CD4-positive, alpha-beta T cell treated with Interleukin-10 for 1 hour (primary cell): Measurements from ENCODE around the gene CLDN1.
A peak's percentile ranks its signal among the peaks of the same experiment; 100 is the strongest.

Experiments used
- DNase-seq: peaks from one replicate; pipeline ENCODE4 v3.0.0-alpha.2; 2020

The CLDN1 gene, protein sequence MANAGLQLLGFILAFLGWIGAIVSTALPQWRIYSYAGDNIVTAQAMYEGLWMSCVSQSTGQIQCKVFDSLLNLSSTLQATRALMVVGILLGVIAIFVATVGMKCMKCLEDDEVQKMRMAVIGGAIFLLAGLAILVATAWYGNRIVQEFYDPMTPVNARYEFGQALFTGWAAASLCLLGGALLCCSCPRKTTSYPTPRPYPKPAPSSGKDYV

DNA sequence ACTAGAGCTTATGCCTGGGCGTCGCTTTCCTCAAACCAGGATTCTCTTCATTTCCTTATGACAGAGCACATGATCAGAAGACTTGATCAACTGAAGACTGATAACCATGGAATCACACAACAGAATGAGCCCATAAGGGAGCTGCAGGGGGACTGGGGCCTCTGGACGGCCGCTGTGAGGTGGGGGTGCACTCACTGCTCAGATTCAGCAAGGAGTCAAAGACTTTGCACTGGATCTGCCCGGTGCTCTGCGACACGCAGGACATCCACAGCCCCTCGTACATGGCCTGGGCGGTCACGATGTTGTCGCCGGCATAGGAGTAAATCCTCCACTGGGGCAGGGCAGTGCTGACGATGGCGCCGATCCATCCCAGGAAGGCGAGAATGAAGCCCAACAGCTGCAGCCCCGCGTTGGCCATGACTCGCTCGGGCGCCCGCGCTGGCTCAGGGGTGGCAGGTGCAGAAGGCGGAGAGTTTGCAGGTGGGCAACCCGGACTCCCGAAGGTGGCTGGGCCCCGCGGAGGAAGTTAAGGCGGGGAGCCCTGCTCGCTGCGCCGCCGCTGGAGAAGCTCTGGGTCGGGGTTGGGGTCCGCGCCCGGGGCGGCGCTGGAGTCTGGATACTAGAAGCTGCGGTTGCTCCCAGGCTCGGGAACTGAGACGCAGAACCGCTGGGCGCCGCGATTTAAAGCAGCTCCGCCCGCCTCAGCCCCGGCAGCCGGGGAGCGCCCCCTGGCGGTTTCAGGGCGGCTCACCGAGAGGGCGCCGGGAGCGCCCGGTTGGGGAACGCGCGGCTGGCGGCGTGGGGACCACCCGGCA lies at the start of gene CLDN1:
CLDN1 (minus strand) TSS at position 658 of the 815 bp plus-strand sequence; CDS start at position 418, 240 bp downstream.
- DNase-seq, result peak; percentile 64

DNA sequence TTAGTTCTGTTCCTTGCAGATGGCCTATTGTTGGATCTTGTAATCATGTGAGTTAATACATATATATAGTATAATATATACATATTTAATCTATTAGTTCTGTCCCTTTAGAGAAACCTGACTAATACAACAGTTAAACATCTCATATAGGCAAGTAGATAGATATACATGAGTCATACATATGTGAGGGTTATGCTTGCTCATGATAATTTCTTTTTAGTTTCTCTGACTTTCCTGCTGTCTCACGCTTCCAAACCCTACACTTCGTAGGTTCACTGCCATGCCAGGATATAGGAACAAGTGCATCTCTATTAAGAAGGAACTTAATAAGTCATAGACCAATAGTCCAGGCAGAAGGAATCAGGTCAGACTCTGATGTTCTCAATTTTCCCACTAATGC lies 48.9 kb upstream of the CLDN1 start:
- DNase-seq, result no peak

DNA sequence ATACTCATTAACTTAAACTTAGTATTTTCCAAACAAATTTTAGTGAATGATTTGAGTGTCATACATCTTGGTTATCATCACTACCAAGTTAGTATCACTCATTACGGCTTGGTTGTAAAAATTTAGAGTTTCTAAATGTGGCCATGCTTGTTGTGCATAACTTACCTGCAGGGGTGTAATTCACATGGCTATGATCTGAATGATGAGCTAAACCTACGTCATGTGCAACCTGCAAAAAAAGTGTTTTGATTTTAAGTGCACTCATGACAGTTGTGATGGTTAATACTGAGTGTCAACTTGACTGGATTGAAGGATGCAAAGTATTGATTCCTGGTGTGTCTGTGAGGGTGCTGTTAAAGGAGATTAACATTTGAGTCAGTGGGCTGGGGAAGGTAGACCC lies 48.1 kb upstream of the CLDN1 start:
- no peak for DNase-seq

DNA sequence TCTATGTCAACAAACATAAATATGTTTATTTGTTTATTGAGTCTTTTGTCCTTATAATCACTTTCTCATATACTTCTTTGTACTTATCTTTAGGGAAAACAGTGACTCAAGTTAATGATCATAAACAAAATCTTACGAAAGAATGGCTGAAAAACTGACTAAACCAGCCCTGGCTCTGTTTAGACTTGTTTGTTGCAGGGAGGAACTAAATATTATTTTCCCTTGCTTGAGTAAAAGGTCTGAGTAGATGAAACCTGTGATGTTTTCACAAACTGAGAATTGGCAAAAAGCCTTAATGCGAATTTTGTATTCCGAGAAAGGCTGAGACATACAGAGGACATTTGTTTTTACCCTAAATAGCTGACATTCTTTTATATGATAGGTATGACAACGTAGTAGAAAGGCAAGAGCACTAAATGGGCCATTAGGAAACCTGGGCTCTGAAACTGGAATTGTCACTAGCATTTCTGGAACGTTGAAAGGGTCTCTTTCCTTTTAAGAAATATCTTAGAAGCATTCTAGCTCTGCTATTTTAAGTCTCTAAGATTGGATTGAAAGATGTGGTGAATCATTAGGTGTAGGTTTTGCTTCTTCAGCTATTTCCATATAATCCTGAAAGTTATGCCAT lies 47.5 kb upstream of the CLDN1 start:
- no peak for DNase-seq

DNA sequence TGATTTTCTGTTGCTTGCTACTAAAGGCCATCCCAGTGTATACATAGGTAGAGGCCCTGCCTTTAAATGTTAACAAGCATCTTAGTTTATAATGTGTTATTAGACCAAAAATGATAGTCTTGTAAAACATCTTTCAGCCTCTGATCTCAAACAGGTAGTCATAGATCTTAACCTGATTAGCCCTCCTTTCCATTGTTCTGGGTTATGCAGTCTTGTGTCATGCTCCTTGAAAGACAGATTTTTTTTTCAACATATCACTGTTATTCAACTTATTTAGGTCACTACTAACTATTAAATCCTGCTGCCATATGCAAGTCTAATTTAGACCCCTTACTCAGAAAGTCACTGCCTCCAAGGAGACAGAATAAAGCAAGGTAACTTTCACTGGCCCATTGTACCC lies 46.6 kb upstream of the CLDN1 start:
- DNase-seq, result no peak

DNA sequence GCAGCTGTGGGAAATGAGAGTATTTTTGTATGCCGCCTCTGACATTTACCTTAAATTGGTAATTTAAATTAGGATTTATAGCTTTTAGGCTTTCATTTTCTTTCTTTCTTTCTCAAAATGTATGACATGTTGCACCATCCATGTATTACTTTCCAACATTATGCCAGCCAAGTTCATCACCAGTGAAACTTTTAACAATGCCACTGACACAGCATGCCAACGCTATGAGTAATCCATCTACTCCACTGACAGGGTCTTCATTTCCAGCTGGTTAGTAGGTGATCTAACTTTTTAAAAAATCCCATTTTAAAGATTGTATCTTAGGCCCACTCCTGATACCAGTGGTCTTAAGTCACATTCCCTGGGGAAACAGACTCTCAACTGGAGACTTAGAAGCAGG lies 43.9 kb upstream of the CLDN1 start:
- DNase-seq, result no peak

DNA sequence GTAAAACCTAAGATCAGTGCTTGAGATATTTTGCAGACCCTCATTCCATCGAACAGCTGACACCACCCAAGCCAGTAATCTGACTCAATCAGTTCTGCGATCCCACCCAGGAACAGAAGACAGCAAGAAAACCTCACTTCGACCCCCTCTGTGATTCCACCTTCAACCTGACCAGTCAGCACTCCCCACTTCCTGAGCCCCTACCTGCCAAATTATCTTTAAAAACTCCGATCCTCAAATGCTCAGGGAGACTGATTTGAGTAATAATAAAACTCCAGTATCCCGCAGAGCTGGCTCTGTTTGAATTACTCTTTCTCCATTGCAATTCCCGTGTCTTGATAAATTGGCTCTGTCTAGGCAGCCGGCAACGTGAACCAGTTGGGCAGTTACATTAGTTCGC lies 40.0 kb upstream of the CLDN1 start:
- no peak for DNase-seq

DNA sequence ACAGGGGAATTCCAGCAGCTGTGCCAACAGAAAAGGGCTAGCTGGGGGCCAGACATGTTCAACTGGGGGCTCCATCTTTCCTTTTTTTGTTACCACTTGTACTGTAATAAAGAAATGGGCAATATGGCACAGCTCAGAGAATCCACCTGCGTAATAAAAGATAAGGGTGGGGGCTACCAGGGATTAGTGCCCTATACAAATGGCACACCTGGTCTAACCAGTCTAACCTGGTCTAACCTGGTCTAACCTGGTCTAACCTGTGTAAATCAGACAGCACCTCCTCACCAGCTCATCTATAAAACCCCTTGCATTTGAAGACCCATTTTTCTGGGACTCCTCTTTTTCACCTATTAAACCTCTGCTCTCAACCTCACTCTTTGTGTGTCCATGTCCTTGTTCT lies 39.5 kb upstream of the CLDN1 start:
- DNase-seq, result no peak

DNA sequence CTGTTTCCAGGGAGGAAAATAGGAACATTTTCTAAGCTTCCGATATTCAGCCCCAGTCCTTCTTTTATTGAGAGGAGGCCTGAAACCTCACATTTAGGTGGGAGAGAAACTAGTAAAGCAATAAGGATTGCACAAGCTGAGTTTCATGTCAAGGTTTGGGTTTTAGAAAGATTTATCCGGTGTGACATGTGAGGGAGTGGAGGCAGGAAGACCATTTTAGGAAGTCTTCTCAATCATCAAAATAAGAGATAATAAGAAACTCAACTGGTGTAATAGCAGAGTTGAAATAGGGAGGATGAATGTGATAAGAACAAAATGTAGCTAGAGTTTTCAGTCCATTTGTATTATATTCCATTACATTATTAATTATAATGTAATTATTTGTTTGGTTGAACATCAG lies 38.0 kb upstream of the CLDN1 start:
- no peak for DNase-seq

DNA sequence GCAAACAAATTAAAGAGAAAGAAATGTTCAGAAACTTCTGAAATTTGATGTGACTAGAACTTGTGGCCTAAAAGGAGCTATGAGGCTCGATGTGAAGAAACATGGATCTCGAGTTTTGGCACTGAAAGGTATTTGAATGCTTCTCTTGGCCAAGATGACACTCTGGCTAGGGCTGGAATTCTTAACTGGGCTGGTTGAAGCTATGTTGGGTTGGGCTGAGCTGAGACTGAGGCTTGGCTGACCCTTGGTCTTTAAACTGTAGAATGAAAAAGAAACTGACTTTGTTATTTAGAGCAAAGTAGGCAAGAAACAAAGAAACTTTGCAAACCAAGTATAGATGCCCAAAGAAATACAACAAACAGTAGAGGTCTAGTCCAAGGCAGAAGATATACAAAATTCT lies 37.6 kb upstream of the CLDN1 start:
- no peak for DNase-seq

DNA sequence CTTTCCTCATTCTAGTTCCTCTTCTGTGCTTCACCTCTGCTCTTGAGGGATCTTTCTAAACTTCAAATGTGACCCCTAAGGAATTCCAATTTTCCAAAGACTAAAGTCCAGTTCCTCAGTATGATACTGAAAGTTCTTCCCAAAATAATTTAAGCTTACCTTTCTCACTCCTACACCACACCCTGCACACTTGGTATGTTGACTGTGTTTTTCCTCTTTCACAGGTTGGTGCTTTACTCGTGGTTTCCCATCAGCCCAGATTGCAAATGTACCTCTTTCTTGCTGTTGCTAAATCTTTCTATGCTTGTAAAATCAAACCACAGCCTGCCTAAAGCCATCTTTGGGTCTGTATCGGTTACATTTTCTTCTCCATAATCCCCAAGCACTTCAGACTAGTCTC lies 35.2 kb upstream of the CLDN1 start:
- DNase-seq, result no peak

DNA sequence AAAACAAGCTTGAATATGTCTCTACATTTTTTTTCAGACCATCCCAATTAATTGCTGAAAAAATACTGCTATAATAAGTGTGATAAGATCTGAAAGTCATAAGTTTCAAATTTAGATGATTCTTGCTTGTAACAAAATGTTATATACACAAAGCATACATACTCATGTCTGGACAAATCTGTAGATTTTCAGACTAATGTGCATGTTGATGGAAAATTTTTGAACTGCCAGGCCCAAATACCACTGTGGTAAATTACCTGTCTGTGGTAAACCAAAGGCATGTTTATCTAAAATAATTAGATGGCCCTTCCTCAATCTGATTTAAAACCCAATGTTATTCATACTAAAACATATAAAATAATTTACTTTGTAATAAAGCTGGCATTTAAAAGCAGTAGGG lies 34.0 kb upstream of the CLDN1 start:
- DNase-seq, result no peak

DNA sequence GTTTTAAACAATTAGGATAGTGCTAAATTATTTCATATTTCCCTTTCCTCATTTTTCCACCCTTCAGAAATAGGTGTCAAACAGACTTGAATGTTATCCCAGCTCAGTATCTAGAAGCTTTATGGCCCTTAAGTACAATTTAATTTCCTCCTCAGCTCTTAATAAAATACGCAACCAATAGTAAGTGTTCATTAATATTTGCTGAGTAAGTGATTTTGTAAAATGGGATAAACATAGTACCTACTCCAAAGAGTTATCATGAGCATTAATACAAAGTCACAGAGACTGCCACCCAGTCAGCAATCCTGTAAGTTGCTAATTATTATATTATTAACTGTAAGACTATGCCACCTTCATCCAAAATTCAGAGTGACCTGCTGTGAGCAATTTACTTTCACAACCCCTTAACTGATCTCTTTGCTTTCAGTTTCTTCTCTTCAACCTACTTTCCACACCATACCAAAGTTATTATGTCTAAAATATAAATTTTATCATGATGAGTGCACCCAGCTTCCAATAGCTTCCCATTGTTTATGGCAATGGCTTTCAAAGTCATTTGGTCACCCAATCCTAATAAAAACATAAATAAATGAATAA lies 30.7 kb upstream of the CLDN1 start:
- DNase-seq, result no peak

DNA sequence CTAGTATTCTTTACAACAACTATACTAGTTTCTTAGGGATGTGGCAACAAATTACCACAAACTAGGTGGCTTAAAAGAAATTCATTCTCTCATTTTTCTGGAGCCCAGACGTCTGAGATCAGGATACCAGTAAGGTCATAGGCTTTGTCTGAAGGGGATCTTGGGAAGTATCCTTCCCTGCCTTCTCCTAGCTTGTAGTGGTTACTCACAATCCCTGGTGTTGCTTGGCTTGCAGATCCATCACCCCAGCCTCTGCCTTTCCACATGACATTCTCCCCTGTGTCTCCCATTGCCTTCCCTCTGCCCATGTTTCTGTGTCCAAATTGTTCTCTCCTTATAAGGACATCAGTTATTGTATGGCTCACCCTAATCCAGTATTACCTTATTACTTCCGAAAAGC lies 24.3 kb upstream of the CLDN1 start:
- DNase-seq, result no peak

DNA sequence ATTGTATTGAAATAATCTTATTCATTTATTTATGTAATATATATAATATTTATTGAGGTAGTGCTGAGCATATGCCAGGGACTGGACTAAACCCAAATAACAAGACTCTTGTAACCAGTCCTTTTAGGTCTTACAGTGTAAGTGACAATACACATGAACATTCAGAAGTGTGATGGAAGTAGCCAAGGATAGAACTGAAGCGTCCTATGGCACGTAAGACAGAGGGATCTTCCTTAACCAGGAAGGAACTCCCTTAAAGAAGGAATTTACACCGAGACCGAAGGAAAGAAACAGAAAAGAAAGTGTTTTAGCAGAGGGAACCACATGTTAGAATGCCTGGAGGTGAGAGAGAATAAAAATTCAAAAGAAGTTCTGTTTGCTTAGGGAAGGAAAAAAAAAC lies 23.6 kb upstream of the CLDN1 start:
- DNase-seq, result no peak

DNA sequence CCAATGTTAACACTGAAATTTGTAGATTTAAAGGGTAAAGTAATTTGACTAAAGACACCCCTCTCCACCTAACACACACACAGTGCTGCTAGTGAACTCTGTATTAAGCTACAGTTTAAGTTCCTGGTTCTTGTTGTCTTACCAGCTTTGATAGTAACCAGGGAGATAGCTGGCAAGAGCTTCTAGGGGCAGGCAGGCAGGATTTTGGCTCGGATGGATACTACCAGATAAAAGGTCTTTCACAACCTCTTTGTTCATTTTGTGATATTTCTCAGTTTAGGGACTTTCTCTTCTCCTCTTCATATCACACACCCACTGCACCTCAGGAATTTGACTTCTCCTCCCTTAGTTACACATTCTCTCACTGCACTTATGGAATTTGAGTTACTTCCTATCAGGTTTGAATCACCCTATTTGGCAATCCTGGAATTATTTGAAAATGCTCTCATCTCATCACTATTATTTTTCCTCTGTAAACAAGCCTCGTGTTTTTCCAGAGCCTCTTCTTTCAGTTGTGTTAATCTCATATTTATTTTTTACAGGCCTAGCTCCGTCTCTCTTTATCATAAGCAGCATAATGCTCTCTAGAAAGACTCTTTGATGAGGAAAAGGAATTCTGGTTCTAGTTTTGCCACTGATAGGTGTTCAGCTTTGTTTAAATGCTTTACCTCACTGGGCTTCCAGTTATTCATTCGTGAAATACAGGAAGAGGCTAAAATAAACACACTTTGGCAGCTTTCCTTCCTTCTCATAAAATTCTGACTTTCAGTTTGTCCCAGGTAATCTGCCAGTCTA lies 23.0 kb upstream of the CLDN1 start:
- no peak for DNase-seq

DNA sequence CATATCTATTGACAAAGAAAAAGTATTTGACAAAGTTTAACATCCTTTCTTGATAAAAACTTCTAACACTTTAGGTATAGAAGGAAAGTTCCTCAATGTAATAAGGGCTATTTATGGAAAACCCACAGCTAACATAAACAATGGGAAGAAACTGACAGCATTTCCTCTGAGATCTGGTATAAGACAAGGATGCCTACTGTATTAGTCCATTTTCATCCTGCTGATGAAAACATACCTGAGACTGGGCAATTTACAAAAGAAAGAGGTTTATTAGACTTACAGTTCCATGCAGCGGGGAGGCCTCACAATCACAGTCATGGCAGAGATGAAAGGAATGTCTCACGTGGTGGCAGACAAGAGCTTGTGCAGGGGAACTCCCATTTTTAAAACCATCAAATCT lies 17.8 kb upstream of the CLDN1 start:
- DNase-seq, result no peak

DNA sequence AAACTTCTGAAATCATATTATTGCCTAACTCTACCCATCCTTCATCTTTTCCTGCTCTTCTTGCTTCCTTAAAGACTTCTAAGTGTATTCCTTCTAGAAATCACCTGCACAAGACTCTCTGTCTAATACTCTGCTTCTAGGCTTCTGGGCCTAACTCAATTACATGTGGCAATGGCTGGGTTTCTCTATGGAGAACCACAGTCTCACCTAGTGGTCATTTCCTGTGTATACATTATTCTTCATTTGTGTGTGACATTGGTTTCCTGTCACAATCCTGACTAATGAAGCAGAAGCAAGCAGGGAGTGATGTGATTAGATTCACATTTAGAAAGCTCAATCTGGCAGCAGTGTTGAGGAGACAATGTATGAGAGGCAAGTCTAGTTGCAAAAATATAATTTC lies 16.9 kb upstream of the CLDN1 start:
- DNase-seq, result no peak

DNA sequence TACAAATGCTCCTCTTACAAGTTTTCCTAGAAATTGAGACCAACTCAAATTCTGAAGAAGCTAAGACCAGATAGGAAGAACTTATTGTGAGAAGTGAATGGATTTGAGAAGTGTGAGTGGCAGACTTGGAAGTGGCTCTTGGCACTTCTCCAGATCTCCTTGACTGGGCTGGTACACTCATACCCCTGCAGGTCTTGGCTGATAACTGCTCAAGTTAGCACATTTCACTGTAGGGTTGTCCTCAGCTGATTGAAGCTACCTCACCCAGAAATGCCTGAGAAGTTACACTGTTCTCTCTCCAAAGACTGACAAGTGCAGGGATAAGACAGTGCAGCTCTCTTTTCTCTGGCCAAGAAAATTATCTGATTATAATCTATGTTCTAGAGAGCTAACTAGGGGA lies 16.5 kb upstream of the CLDN1 start:
- no peak for DNase-seq

DNA sequence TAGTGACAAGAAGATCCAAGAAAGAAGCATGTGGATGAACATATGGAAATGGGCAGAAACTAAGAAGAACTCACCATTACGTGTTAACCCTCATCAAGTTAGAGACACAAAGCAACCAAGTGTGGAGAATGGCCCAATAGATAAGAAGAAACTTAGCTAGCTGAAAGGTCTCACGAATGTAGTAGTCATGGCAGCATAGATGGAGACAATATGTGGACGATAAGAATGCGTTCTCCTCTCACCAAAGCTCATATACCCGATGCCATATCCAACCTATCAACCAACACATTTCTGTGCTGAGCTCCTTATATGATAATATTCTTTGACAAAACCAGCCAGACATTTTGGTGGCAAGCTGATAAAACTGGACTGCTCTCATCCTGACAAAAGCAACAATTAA lies 15.1 kb upstream of the CLDN1 start:
- no peak for DNase-seq

DNA sequence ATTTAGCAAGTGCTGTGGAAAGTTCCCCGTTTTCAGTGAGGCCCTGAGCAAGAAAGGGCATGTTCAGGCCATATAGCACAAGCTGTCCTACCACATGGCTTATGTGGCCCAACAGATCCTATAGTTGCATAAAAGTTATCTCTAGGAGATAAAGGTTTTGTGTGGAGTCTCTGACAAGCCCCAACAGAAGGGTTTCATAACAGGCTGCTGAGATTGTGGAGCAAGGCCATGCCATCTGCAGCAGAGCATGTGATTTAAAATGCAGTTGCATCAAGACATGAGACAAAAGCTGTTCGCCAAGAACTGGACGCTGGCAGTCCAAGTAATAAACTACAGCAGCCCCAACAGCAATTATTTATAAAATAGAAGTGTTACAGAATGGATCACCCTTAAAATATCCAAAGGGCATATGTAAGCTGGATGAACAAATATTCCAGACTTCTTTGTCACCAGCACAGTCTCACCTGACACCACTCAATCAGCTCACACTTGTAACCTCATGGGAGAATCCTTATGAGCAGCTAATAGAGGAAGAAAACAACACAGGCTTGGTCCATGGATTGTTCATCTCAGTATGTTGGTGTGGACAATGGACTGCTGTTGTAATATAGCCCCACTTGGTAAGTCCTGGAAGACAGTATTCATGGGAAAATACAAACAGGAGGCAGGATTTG lies 14.4 kb upstream of the CLDN1 start:
- DNase-seq, result no peak

DNA sequence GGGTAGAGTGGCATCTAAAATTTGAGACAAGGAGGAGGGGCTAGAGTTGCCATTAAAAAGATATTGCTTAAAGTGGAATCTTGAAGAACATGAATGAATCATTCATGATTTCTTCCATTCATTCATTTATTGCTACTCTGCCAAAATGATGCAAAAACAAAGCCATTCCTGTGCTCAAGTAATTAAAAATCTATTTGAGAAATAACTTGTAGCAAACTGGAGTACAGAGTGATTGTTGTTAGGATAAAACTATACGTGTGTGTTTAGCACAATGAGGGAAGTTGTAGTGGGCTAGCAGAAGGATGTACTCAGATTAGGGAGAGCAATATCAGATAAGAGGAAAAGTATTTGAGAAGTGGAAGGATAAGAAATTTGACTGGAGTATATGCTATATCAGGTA lies 11.7 kb upstream of the CLDN1 start:
- DNase-seq, result no peak
